CD14-positive monocyte (primary cell): ENCODE data around the gene ZNF335. TPM values are rescaled to one million over a fixed set of nuclear protein-coding genes. Genes with fewer than 3 reads are reported as not detected.
A peak's percentile ranks its signal among the peaks of the same experiment; 100 is the strongest.

ENCODE experiments used
- DNase-seq, 3 donors: peaks; one replicate each; pipeline ENCODE4 v3.0.0-alpha.2; 2011 to 2022
- H2AFZ ChIP-seq: 2 replicates; pipeline ENCODE4 v1.6.0; 2012; ENCODE audit warnings: mild to moderate bottlenecking, low read depth, low read length, inconsistent platforms; ENCODE audit not compliant: insufficient read depth, poor library complexity, severe bottlenecking
- H3K27ac ChIP-seq, 2 donors: 1 replicate in 1 of 2; 2 replicates in 1 of 2; pipeline ENCODE4 v1.5.1; 2012 to 2013; ENCODE audit warnings: low read length in 2 of 2, control low read depth in 1 of 2, inconsistent platforms in 1 of 2, low read depth in 1 of 2, mild to moderate bottlenecking in 1 of 2
- H3K27me3 ChIP-seq, 2 donors: one replicate each; pipeline versions ENCODE4 v1.6.0 to v1.6.1; 2011 to 2013; ENCODE audit warnings: low read length in 2 of 2; ENCODE audit not compliant: control insufficient read depth in 2 of 2, insufficient read depth in 2 of 2
- H3K36me3 ChIP-seq, 2 donors: replicated peaks in 1 of 2; 1 replicate in 1 of 2; 2 replicates in 1 of 2; pipeline versions ENCODE4 v1.5.1 to v1.6.1; 2012 to 2013; ENCODE audit warnings: low read length in 2 of 2, control low read depth in 1 of 2, inconsistent platforms in 1 of 2, mild to moderate bottlenecking in 1 of 2; ENCODE audit not compliant: insufficient read depth in 2 of 2, control insufficient read depth in 1 of 2
- H3K4me1 ChIP-seq, 2 donors: 1 replicate in 1 of 2; 2 replicates in 1 of 2; pipeline versions ENCODE4 v1.5.1 to v1.6.1; 2012 to 2013; ENCODE audit warnings: low read length in 2 of 2, control low read depth in 1 of 2, inconsistent platforms in 1 of 2, mild to moderate bottlenecking in 1 of 2, moderate library complexity in 1 of 2; ENCODE audit not compliant: insufficient read depth in 2 of 2, control insufficient read depth in 1 of 2
- H3K4me2 ChIP-seq: replicated peaks from 2 replicates; pipeline ENCODE3; 2012; ENCODE audit warnings: low read length, moderate library complexity, mild to moderate bottlenecking; ENCODE audit not compliant: poor library complexity, severe bottlenecking; ENCODE audit errors: extremely low read depth
- H3K4me3 ChIP-seq, 3 experiments: fragments of 200-600 bp in 1 of 3; sonication (generic) in 1 of 3; replicated peaks in 1 of 3; 1 replicate in 2 of 3; 2 replicates in 1 of 3; pipeline ENCODE4 v1.5.1; 2011 to 2013; ENCODE audit warnings: low read length in 3 of 3, mild to moderate bottlenecking in 3 of 3, control low read depth in 2 of 3, low read depth in 2 of 3, inconsistent platforms in 1 of 3, moderate library complexity in 1 of 3
- H3K79me2 ChIP-seq: 2 replicates; pipeline ENCODE4 v1.6.0; 2012; ENCODE audit warnings: mild to moderate bottlenecking, control low read depth, inconsistent platforms, low read length, moderate library complexity; ENCODE audit not compliant: insufficient read depth
- H3K9ac ChIP-seq: 2 replicates; pipeline ENCODE4 v1.6.0; 2017; ENCODE audit warnings: low read length, mild to moderate bottlenecking; ENCODE audit not compliant: insufficient read depth, poor library complexity, severe bottlenecking
- H3K9me3 ChIP-seq, 2 donors: replicated peaks in 1 of 2; 1 replicate in 1 of 2; 2 replicates in 1 of 2; pipeline versions ENCODE4 v1.5.1 to v1.6.1; 2012 to 2013; ENCODE audit warnings: low read length in 2 of 2, control low read depth in 1 of 2; ENCODE audit not compliant: control insufficient read depth in 1 of 2, insufficient read depth in 1 of 2
- H4K20me1 ChIP-seq: 2 replicates; pipeline ENCODE4 v1.6.0; 2012; ENCODE audit warnings: mild to moderate bottlenecking, low read length, control low read depth, moderate library complexity; ENCODE audit not compliant: insufficient read depth
- H3K27ac Mint-ChIP-seq, 7 donors: one replicate each; pipeline ENCODE4 v1.8.0; 2020; ENCODE audit warnings: mild to moderate bottlenecking in 7 of 7, mixed read lengths in 7 of 7, moderate library complexity in 6 of 7, inconsistent platforms in 2 of 7
- H3K27me3 Mint-ChIP-seq, 3 donors: one replicate each; pipeline ENCODE4 v1.8.0; 2021 to 2022; ENCODE audit warnings: low read depth in 3 of 3, mild to moderate bottlenecking in 3 of 3, mixed read lengths in 3 of 3, moderate library complexity in 3 of 3, inconsistent platforms in 1 of 3
- H3K36me3 Mint-ChIP-seq, 2 donors: one replicate each; pipeline ENCODE4 v1.8.0; 2020; ENCODE audit warnings: mixed read lengths in 2 of 2, inconsistent platforms in 1 of 2, mild to moderate bottlenecking in 1 of 2
- H3K4me1 Mint-ChIP-seq: one replicate; pipeline ENCODE4 v1.8.0; 2020; ENCODE audit warnings: mild to moderate bottlenecking, mixed read lengths
- H3K4me3 Mint-ChIP-seq, 2 donors: one replicate each; pipeline ENCODE4 v1.8.0; 2020; ENCODE audit warnings: mild to moderate bottlenecking in 2 of 2, mixed read lengths in 2 of 2, moderate library complexity in 1 of 2
- H3K9me3 Mint-ChIP-seq, 7 donors: one replicate each; pipeline ENCODE4 v1.8.0; 2020 to 2022; ENCODE audit warnings: mixed read lengths in 7 of 7, mild to moderate bottlenecking in 6 of 7, moderate library complexity in 6 of 7, inconsistent platforms in 2 of 7
- WGBS: methylation state at CpG from one replicate; pipeline ENCODE4 v1.1.5; 2013; ENCODE audit warnings: missing lambda C conversion rate; ENCODE audit not compliant: insufficient coverage; 5-methylcytosine and 5-hydroxymethylcytosine counted together
- intact Hi-C, 2 donors: fragments of 100-400 bp; cut with micrococcal nuclease; formaldehyde crosslinking; loops; one replicate each; pipeline versions ENCODE4 v1.15.0 to v1.15.1; 2023
- polyA plus RNA-seq, 3 donors: library from polyadenylated mRNA; depleted of rRNA in 1 of 3; unstranded in 2 of 3; stranded (reverse) in 1 of 3; fragments of 300-500 nt in 2 of 3; fragments of >200 nt in 1 of 3; fragmentation: Illumina TruSeq in 2 of 3; gene quantifications; 1 replicate in 2 of 3; 2 replicates in 1 of 3; pipeline ENCODE4 v1.2.3, GENCODE V29; 2012 to 2021
- TF ChIP-seq, protein P1 (sequence below): fragments of 200-600 bp; IDR thresholded peaks from one replicate; pipeline ENCODE4 v1.8.0; 2022; ENCODE audit warnings: antibody characterized with exemption, mild to moderate bottlenecking

Gene ZNF335
- polyA plus RNA-seq, 3 donors, result 2.7 to 39.6 (median 3.1) TPM

- no peak for DNase-seq
- Histone ChIP-seq H4K20me1 (peaks cover 25% of the 10 kb centered on the region), H3K4me1 (peaks cover 24 to 26% of the 10 kb centered on the region in 2 donors), H2AFZ (no peak overlapping the region), H3K79me2 (peaks cover 33% of the 10 kb centered on the region), H3K9ac (no peak overlapping the region), H3K27ac (no peak overlapping the region), H3K4me2 (no peak overlapping the region), H3K4me3 (no peak overlapping the region), H3K36me3 (peaks cover 70 to 80% of the 10 kb centered on the region in 2 donors), H3K27me3 (no peaks in the 10 kb centered on the region), H3K9me3 (no peaks in the 10 kb centered on the region)
- H3K4me3 Mint-ChIP-seq, result no peak overlapping the region
- H3K9me3 Mint-ChIP-seq, result no peaks in the 10 kb centered on the region
- 92% methylated on average over 2 of the region's 3 CpGs for WGBS
- TF ChIP-seq, protein P1, sequence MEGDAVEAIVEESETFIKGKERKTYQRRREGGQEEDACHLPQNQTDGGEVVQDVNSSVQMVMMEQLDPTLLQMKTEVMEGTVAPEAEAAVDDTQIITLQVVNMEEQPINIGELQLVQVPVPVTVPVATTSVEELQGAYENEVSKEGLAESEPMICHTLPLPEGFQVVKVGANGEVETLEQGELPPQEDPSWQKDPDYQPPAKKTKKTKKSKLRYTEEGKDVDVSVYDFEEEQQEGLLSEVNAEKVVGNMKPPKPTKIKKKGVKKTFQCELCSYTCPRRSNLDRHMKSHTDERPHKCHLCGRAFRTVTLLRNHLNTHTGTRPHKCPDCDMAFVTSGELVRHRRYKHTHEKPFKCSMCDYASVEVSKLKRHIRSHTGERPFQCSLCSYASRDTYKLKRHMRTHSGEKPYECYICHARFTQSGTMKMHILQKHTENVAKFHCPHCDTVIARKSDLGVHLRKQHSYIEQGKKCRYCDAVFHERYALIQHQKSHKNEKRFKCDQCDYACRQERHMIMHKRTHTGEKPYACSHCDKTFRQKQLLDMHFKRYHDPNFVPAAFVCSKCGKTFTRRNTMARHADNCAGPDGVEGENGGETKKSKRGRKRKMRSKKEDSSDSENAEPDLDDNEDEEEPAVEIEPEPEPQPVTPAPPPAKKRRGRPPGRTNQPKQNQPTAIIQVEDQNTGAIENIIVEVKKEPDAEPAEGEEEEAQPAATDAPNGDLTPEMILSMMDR, result no peak
- no peaks in the 10 kb centered on the region for H3K27me3 Mint-ChIP-seq
- peaks cover 63 to 82% of the 10 kb centered on the region in 2 donors for H3K36me3 Mint-ChIP-seq
- H3K27ac Mint-ChIP-seq, result peak overlapping the region in 2 of 7 donors; percentile 13 to 21
- intact Hi-C loops, result no loop called here
- peaks cover 27% of the 10 kb centered on the region for H3K4me1 Mint-ChIP-seq
These were observed 31.9 kb downstream of the ZNF335 start for GRCh38 chr20:45940053-45940452.

GRCh38 chr20:45938727-45939438 is 33.1 kb downstream of the ZNF335 start:
- Mint-ChIP-seq H3K36me3 (peaks cover 52 to 74% of the 10 kb centered on the region in 2 donors), H3K9me3 (peaks cover 0 to 2% (median 0%) of the 10 kb centered on the region in 7 donors), H3K27ac (peak overlapping the region in 3 of 7 donors; percentile 49 to 79 (median 76)), H3K4me1 (peaks cover 15% of the 10 kb centered on the region), H3K27me3 (no peaks in the 10 kb centered on the region), H3K4me3 (no peak overlapping the region)
- Histone ChIP-seq H3K27me3 (no peaks in the 10 kb centered on the region), H3K4me3 (no peak overlapping the region), H3K4me1 (peaks cover 15% of the 10 kb centered on the region in 2 donors), H3K9me3 (no peaks in the 10 kb centered on the region), H3K36me3 (peaks cover 64 to 68% of the 10 kb centered on the region in 2 donors), H3K79me2 (peaks cover 43% of the 10 kb centered on the region), H4K20me1 (peaks cover 26% of the 10 kb centered on the region), H3K4me2 (no peak overlapping the region), H2AFZ (no peak overlapping the region), H3K27ac (peak overlapping the region in 1 of 2 donors; percentile 3), H3K9ac (no peak overlapping the region)
- intact Hi-C loops, result loop anchor here (10.0 kb wide), 2 partner anchors 124 to 134 kb away; partner anchors contain the start of gene UBE2C (in 1 of the 2)
- no peak for DNase-seq
- TF ChIP-seq, protein P1, result no peak
- 100% methylated on average over 6 of the region's 13 CpGs for WGBS
